ENCODE results near the gene MRPL44. TPM values are rescaled to one million over a fixed set of nuclear protein-coding genes. Genes with fewer than 3 reads are reported as not detected.

Gene MRPL44
- total RNA-seq, 1 experiment from 2014 or later: 24.8 TPM

- Histone ChIP-seq H3K9me3 (ENCODE audit: low read length) (no peaks in the 10 kb centered on the region), H3K9me2 (replicated peaks; ENCODE audit: low read length) (no peaks in the 10 kb centered on the region), H3K79me2 (ENCODE audit: low read length) (no peaks in the 10 kb centered on the region), H3K36me3 (ENCODE audit: low read depth, low read length) (peaks cover 9% of the 10 kb centered on the region; the same call in 1 of the 2 replicates), H3F3A (ENCODE audit: low read length, unreplicated experiment) (no peaks in the 10 kb centered on the region), H2AFZ (ENCODE audit: low read length) (no peak overlapping the region), H3K27ac (ENCODE audit: low read length) (no peak overlapping the region), H3K9ac (ENCODE audit: low read length) (no peak overlapping the region), H4K20me1 (ENCODE audit: low read length) (0 out of 2 replicates have a peak, but pooled peaks cover 6% of the 10 kb centered on the region), H3K27me3 (ENCODE audit: low read length) (no peaks in the 10 kb centered on the region), H3K4me2 (ENCODE audit: low read length) (no peak overlapping the region), H3K4me1 (ENCODE audit: insufficient read depth, low read length) (no peaks in the 10 kb centered on the region), H3K4me3 (ENCODE audit: low read length) (no peak overlapping the region)
- ATAC-seq (no peak), DNase-seq (no peak)
- CTCF ChIA-PET: no interaction called here
- no peak for TF ChIP-seq EZH2phosphoT487 (IDR thresholded peaks at IDR 0.05; ENCODE audit: borderline replicate concordance, low read length)
- TF ChIP-seq EZH2 (IDR thresholded peaks at IDR 0.05; ENCODE audit: low read length, unreplicated experiment): no peak
- TF ChIP-seq, protein P1, sequence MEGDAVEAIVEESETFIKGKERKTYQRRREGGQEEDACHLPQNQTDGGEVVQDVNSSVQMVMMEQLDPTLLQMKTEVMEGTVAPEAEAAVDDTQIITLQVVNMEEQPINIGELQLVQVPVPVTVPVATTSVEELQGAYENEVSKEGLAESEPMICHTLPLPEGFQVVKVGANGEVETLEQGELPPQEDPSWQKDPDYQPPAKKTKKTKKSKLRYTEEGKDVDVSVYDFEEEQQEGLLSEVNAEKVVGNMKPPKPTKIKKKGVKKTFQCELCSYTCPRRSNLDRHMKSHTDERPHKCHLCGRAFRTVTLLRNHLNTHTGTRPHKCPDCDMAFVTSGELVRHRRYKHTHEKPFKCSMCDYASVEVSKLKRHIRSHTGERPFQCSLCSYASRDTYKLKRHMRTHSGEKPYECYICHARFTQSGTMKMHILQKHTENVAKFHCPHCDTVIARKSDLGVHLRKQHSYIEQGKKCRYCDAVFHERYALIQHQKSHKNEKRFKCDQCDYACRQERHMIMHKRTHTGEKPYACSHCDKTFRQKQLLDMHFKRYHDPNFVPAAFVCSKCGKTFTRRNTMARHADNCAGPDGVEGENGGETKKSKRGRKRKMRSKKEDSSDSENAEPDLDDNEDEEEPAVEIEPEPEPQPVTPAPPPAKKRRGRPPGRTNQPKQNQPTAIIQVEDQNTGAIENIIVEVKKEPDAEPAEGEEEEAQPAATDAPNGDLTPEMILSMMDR (conservative IDR thresholded peaks at IDR 0.05; ENCODE audit: low read depth, low read length): no peak
- no TSS peak for BruUV-seq (replicated peaks)
- intact Hi-C loops (cut with micrococcal nuclease): no loop called here
- POLR2A ChIA-PET (ENCODE audit: unreplicated experiment): no interaction called here
Observed at GRCh38 chr2:223909001-223909741, 48.1 kb upstream of the MRPL44 start.

- Histone ChIP-seq H4K20me1 (ENCODE audit: low read length) (no peaks in the 10 kb centered on the region), H3K4me3 (ENCODE audit: low read length) (no peak overlapping the region), H3K79me2 (ENCODE audit: low read length) (peaks cover 9% of the 10 kb centered on the region), H3K9me2 (replicated peaks; ENCODE audit: low read length) (no peaks in the 10 kb centered on the region), H3K36me3 (ENCODE audit: low read depth, low read length) (peaks cover 21% of the 10 kb centered on the region), H3K4me2 (ENCODE audit: low read length) (no peak overlapping the region), H3K9ac (ENCODE audit: low read length) (no peak overlapping the region), H3K27me3 (ENCODE audit: low read length) (no peaks in the 10 kb centered on the region), H3K9me3 (ENCODE audit: low read length) (no peaks in the 10 kb centered on the region), H2AFZ (ENCODE audit: low read length) (no peak overlapping the region), H3K4me1 (ENCODE audit: insufficient read depth, low read length) (no peaks in the 10 kb centered on the region), H3F3A (ENCODE audit: low read length, unreplicated experiment) (no peaks in the 10 kb centered on the region), H3K27ac (ENCODE audit: low read length) (no peak overlapping the region)
- ChIA-PET POLR2A (ENCODE audit: unreplicated experiment) (no interaction called here), CTCF (no interaction called here)
- DNase-seq (no peak), ATAC-seq (no peak)
- intact Hi-C loops (cut with micrococcal nuclease): no loop called here
- TF ChIP-seq EZH2 (IDR thresholded peaks at IDR 0.05; ENCODE audit: low read length, unreplicated experiment) (no peak), EZH2phosphoT487 (IDR thresholded peaks at IDR 0.05; ENCODE audit: borderline replicate concordance, low read length) (no peak)
- TF ChIP-seq, protein P1 (conservative IDR thresholded peaks at IDR 0.05; ENCODE audit: low read depth, low read length): no peak
- no TSS peak for BruUV-seq (replicated peaks)
Observed at GRCh38 chr2:223914324-223914723, 42.9 kb upstream of the MRPL44 start.

DNA sequence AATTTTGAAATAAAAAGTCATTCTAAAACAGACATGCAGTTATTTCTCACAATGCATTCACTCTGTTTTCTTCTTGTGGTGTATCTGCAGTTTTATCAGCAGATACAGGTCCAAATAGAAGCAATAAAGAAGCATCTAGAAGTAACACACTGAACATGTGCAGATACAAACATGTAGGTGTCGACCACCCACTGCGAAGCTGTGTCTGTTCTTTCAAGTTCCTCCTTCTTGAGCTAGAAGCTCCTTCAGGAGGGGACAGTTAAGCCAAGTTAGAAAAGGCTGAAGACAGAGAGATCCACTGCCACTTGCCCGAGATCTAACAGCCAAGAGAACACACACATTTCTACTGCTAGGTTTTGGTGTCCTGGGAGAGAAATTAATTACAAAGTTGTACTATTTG, 42.2 kb upstream of the MRPL44 start:
- POLR2A ChIA-PET (ENCODE audit: unreplicated experiment): no interaction called here
- BruUV-seq (replicated peaks): no TSS peak

More for the DNA sequence above, 42.2 kb upstream of the MRPL44 start:
- H3K27ac ChIP-seq (ENCODE audit: low read length): no peak overlapping the region
- H2AFZ ChIP-seq (ENCODE audit: low read length): no peak overlapping the region
- H3K79me2 ChIP-seq (ENCODE audit: low read length): peaks cover 16% of the 10 kb centered on the region
- H3F3A ChIP-seq (ENCODE audit: low read length, unreplicated experiment): no peaks in the 10 kb centered on the region
- intact Hi-C loops (cut with micrococcal nuclease): no loop called here
- no peak overlapping the region for H3K4me2 ChIP-seq (ENCODE audit: low read length)
- DNase-seq (no peak), ATAC-seq (no peak)
- TF ChIP-seq, protein P1 (conservative IDR thresholded peaks at IDR 0.05; ENCODE audit: low read depth, low read length): no peak
- no peak for TF ChIP-seq EZH2 (IDR thresholded peaks at IDR 0.05; ENCODE audit: low read length, unreplicated experiment)
- no peaks in the 10 kb centered on the region for H3K27me3 ChIP-seq (ENCODE audit: low read length)
- H3K9me2 ChIP-seq (replicated peaks; ENCODE audit: low read length): no peaks in the 10 kb centered on the region
- no peaks in the 10 kb centered on the region for H3K4me1 ChIP-seq (ENCODE audit: insufficient read depth, low read length)
- peaks cover 21% of the 10 kb centered on the region for H3K36me3 ChIP-seq (ENCODE audit: low read depth, low read length)
- H3K4me3 ChIP-seq (ENCODE audit: low read length): no peak overlapping the region
- CTCF ChIA-PET: no interaction called here
- no peak overlapping the region for H3K9ac ChIP-seq (ENCODE audit: low read length)
- no peaks in the 10 kb centered on the region for H3K9me3 ChIP-seq (ENCODE audit: low read length)
- H4K20me1 ChIP-seq (ENCODE audit: low read length): no peaks in the 10 kb centered on the region; the same call in 1 of the 2 replicates
